Gastroesophageal sphincter (tissue), 3 donors: ENCODE measurements around the gene MAGI3.

Experiments
- POLR2A ChIP-seq, 2 donors: fragments of 450-650 bp; IDR thresholded peaks; one replicate each; pipeline ENCODE4 v1.6.1; 2017; ENCODE audit warnings: antibody characterized with exemption in 2 of 2, mild to moderate bottlenecking in 2 of 2, moderate library complexity in 1 of 2
- TF ChIP-seq, protein P1 (sequence below), 4 experiments: fragments of 200-600 bp in 2 of 4; fragments of 450-650 bp in 2 of 4; sonication (generic) in 1 of 4; IDR thresholded peaks; one replicate each; pipeline ENCODE4 v1.5.1; 2017 to 2019; ENCODE audit warnings: antibody characterized with exemption in 4 of 4, mild to moderate bottlenecking in 2 of 4, moderate library complexity in 2 of 4

- TF ChIP-seq, protein P1, sequence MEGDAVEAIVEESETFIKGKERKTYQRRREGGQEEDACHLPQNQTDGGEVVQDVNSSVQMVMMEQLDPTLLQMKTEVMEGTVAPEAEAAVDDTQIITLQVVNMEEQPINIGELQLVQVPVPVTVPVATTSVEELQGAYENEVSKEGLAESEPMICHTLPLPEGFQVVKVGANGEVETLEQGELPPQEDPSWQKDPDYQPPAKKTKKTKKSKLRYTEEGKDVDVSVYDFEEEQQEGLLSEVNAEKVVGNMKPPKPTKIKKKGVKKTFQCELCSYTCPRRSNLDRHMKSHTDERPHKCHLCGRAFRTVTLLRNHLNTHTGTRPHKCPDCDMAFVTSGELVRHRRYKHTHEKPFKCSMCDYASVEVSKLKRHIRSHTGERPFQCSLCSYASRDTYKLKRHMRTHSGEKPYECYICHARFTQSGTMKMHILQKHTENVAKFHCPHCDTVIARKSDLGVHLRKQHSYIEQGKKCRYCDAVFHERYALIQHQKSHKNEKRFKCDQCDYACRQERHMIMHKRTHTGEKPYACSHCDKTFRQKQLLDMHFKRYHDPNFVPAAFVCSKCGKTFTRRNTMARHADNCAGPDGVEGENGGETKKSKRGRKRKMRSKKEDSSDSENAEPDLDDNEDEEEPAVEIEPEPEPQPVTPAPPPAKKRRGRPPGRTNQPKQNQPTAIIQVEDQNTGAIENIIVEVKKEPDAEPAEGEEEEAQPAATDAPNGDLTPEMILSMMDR (IDR thresholded peaks at IDR 0.05), result no peak
- TF ChIP-seq POLR2A (IDR thresholded peaks at IDR 0.05), result no peak
Observed at GRCh38 chr1:113370868-113371267, 19.4 kb upstream of the MAGI3 start.
